Fibroblast of villous mesenchyme (primary cell): ENCODE results near the gene TTC28. TPM values are rescaled to one million over a fixed set of nuclear protein-coding genes. Genes with fewer than 3 reads are reported as not detected.

Experiments used
- DNase-seq: peaks from one replicate; pipeline ENCODE4 v3.0.0-alpha.2; 2010; ENCODE audit warnings: low read depth
- H3K4me3 ChIP-seq: 2 replicates; pipeline ENCODE4 v1.5.1; 2011; ENCODE audit warnings: low read depth, mild to moderate bottlenecking, low read length
- total RNA-seq: library from RNA; depleted of rRNA; stranded (reverse); fragments of >200 nt; gene quantifications from 2 replicates; pipeline ENCODE4 v1.2.3, GENCODE V29; 2012
- TF ChIP-seq, protein P1 (sequence below): IDR thresholded peaks from 2 replicates; pipeline ENCODE4 v1.5.1; 2012; ENCODE audit warnings: low read depth, mild to moderate bottlenecking, low read length; ENCODE audit not compliant: insufficient read depth

Gene TTC28
- total RNA-seq, 1 donor: 23.3 TPM

DNA sequence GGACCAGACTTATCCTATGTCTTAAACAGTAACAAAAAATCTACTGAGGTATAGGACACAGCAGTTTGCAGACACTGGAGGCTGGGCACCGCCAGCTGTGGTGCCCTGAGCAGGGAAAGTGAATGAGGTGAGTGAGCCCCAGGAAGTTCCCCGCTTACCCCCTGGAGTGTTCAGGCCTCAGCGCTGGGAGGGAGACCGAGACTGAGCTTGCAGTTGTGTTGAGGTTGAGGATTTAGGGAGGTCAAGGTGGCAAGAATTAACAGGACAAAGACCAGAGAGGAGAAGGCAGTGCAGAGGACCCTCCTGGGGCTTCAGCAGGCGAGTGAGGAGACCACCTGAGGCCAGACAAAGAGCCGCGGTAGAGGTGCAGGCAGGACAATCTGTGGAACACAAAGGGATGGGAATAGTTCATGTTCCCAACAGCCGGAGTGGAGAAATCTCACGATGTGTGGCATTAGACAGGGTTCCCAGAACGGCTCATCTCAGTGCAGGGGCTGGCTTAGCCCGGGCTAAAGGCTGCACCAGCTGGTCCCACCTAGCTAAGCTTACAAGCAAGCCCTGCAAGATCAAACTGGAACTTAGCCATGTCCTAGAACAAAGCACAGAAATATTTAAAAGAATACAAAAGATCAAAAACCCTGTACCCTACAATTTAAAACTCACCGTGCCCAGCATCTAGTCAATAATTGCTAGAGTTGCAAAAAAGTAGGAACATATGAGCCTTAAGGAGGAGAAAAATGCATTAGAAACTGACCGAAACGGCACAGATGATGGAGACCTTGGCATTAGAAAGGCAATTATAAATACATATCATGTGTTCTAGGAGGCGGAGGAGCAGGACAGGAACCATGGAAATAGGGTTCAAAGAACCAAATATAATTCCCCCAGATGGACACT lies 713.2 kb downstream of the TTC28 start:
- DNase-seq: no peak
- TF ChIP-seq, protein P1, sequence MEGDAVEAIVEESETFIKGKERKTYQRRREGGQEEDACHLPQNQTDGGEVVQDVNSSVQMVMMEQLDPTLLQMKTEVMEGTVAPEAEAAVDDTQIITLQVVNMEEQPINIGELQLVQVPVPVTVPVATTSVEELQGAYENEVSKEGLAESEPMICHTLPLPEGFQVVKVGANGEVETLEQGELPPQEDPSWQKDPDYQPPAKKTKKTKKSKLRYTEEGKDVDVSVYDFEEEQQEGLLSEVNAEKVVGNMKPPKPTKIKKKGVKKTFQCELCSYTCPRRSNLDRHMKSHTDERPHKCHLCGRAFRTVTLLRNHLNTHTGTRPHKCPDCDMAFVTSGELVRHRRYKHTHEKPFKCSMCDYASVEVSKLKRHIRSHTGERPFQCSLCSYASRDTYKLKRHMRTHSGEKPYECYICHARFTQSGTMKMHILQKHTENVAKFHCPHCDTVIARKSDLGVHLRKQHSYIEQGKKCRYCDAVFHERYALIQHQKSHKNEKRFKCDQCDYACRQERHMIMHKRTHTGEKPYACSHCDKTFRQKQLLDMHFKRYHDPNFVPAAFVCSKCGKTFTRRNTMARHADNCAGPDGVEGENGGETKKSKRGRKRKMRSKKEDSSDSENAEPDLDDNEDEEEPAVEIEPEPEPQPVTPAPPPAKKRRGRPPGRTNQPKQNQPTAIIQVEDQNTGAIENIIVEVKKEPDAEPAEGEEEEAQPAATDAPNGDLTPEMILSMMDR: no peak
- no peak overlapping the region for H3K4me3 ChIP-seq

- peak; percentile 45 for DNase-seq
- TF ChIP-seq, protein P1: no peak
- H3K4me3 ChIP-seq: no peak overlapping the region
Measured at GRCh38 chr22:27962268-27963044, 717.2 kb downstream of the TTC28 start.

GRCh38 chr22:27961680-27962079 lies 718.0 kb downstream of the TTC28 start:
- H3K4me3 ChIP-seq: no peak overlapping the region
- TF ChIP-seq, protein P1: no peak
- no peak for DNase-seq

GRCh38 chr22:27961182-27961581 lies 718.5 kb downstream of the TTC28 start:
- no peak overlapping the region for H3K4me3 ChIP-seq
- no peak for DNase-seq
- TF ChIP-seq, protein P1: no peak

DNA sequence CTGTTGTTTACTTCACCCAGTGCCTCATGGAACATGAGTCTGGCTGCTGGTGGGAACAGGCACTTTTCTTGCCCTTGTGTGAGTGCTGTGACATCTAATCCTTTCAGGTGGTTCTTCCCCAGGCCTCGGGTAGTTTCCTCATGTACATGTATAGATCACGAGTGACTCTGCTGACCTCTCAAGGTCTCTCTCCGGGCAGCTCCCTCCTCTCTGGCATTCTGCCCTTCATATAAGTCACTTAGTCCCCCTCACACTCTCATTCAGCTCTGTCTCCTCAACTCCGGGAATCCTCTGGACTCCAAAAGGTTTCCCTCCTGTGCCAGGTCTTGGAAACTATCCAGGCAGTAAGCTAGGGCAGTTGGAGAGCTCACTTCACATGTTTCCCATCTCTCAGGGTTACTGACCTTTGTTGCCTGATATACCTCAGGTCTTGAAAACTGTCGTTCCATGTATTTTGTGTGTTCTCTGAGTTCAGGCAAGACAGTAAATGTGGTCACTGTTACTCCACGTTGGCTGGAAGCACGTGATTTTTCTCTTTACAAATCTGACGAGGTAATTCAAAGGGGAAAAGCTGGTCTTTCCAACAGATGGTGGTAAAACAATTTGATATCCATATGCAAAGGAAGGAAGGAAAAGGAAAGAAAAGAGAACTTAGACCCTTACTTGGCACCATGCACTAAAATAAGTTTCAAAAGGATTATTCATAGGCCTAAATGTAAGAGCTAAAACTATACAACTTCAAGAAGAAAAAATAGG lies 720.1 kb downstream of the TTC28 start:
- DNase-seq: no peak
- no peak overlapping the region for H3K4me3 ChIP-seq
- TF ChIP-seq, protein P1: no peak

GRCh38 chr22:27952779-27953178 lies 726.9 kb downstream of the TTC28 start:
- peak; percentile 18 for DNase-seq
- no peak overlapping the region for H3K4me3 ChIP-seq
- TF ChIP-seq, protein P1: no peak
